Transverse colon (tissue), 4 donors: ENCODE data around the gene ZBTB16. TPM values are rescaled to one million over a fixed set of nuclear protein-coding genes. Genes with fewer than 3 reads are reported as not detected.

Experiments
- DNase-seq: peaks from one replicate; pipeline ENCODE4 v3.0.0-alpha.2; 2019
- H3K27ac ChIP-seq, 4 donors: fragments of 200-600 bp; sonication (generic); 2 replicates each; pipeline ENCODE4 v1.5.1; 2016 to 2018; ENCODE audit warnings: inconsistent platforms in 4 of 4
- H3K27me3 ChIP-seq: fragments of 200-600 bp; sonication (generic); 2 replicates; pipeline ENCODE4 v1.5.1; 2017; ENCODE audit warnings: inconsistent platforms
- H3K36me3 ChIP-seq, 4 donors: fragments of 200-600 bp; sonication (generic); 2 replicates each; pipeline ENCODE4 v1.5.1; 2017 to 2019; ENCODE audit warnings: inconsistent platforms in 4 of 4
- H3K4me1 ChIP-seq, 4 donors: fragments of 200-600 bp; sonication (generic); 2 replicates each; pipeline ENCODE4 v1.5.1; 2017 to 2020; ENCODE audit warnings: inconsistent platforms in 4 of 4
- H3K4me3 ChIP-seq, 4 donors: fragments of 200-600 bp; sonication (generic); 1 replicate in 1 of 4; 2 replicates in 3 of 4; pipeline versions ENCODE4 v1.5.1 to v1.6.1; 2017 to 2019; ENCODE audit warnings: inconsistent platforms in 4 of 4
- H3K9me3 ChIP-seq, 2 donors: fragments of 200-600 bp; sonication (generic); 2 replicates each; pipeline ENCODE4 v1.5.1; 2017 to 2019; ENCODE audit warnings: inconsistent platforms in 2 of 2
- CTCF ChIP-seq, 5 experiments: fragments of 200-600 bp in 3 of 5; fragments of 450-650 bp in 2 of 5; sonication (generic) in 3 of 5; IDR thresholded peaks; 1 replicate in 2 of 5; 2 replicates in 3 of 5; pipeline ENCODE4 v1.5.1; 2016 to 2017; ENCODE audit warnings: antibody characterized with exemption in 5 of 5, inconsistent platforms in 3 of 5, mild to moderate bottlenecking in 2 of 5, moderate library complexity in 1 of 5
- EP300 ChIP-seq: sonication (generic); formaldehyde crosslinking; IDR thresholded peaks from one replicate; pipeline ENCODE4 v1.6.1; 2017; ENCODE audit warnings: antibody characterized with exemption, low read depth
- POLR2A ChIP-seq: fragments of 450-650 bp; IDR thresholded peaks from one replicate; pipeline ENCODE4 v1.6.1; 2016; ENCODE audit warnings: antibody characterized with exemption, mild to moderate bottlenecking, moderate library complexity
- POLR2AphosphoS5 ChIP-seq, 3 donors: sonication (generic); formaldehyde crosslinking; IDR thresholded peaks; one replicate each; pipeline ENCODE4 v1.6.1; 2016; ENCODE audit warnings: antibody characterized with exemption in 3 of 3
- WGBS, 2 donors: methylation state at CpG; one replicate each; pipeline ENCODE4 v1.1.5; 2018; ENCODE audit warnings: low coverage in 1 of 2; 5-methylcytosine and 5-hydroxymethylcytosine counted together
- in situ Hi-C, 4 donors: fragments of 200-750 bp; cut with MboI; loops; one replicate each; pipeline versions ENCODE4 v1.15.0 to v1.15.1; 2017; ENCODE audit warnings: low sequenced_read_pairs in 3 of 4, low pct_ligation_motif_present in 1 of 4, low pct_unique_long_range_greater_than_20kb in 1 of 4
- intact Hi-C: fragments of 100-400 bp; cut with DNase I; formaldehyde crosslinking; loops from one replicate; pipeline ENCODE4 v1.15.1; 2023; ENCODE audit warnings: low total_unique reads
- total RNA-seq, 4 donors: library from RNA; depleted of rRNA; stranded (reverse); fragments of >200 nt; gene quantifications; one replicate each; pipeline ENCODE4 v1.1.0, GENCODE V29; 2016

The ZBTB16 gene
- total RNA-seq, 4 donors from 2014 or later: 108 to 271 (median 155) TPM

DNA sequence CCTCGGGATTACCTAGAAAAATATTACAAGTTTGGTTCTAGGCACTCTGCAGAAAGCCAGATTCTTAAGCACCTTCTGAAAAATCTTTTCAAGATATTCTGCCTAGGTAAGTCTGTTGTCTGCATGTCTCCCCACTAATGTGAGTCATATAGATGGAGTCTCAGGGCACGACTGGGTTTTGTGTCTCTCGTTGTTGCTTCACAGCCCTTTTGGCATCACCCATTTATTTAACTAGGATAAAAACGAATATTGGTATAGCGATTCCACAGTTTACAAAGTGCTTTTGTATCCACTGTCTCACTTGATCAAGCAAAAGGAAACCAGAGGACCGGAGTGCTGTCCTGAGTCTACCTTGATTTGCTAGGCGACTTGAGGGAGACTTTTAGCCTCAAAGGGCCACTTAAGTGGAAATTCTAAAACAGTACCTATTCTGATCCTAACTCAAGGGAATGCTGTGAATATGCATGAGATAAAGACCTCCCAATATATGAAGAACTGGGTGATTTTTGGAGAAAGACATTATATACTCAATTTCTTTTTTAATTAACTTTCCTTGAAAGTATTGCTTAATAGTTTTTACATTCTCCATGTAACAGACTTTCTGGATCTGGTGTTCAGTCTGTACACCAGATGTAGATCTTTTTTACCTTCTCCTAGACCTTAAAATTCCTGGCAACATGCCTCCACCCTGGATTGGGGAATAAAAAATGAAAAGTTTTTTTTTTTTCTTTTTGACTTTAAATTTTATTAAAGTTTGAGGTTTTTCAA lies 237.3 kb downstream of the ZBTB16 start:
- intact Hi-C loops (no loop called here), in situ Hi-C loops (no loop called here)
- TF ChIP-seq POLR2A (no peak), EP300 (no peak), CTCF (IDR thresholded peaks at IDR 0.05) (no peak), POLR2AphosphoS5 (IDR thresholded peaks at IDR 0.05) (no peak)
- H3K9me3 ChIP-seq: no peaks in the 10 kb centered on the region
- 66 to 71% methylated on average over 6 to 7 of the region's 7 CpGs for WGBS, 2 donors
- H3K27ac ChIP-seq: peak overlapping the region; percentile 88 to 94 (median 90)
- H3K36me3 ChIP-seq: no peaks in the 10 kb centered on the region
- H3K27me3 ChIP-seq: no peaks in the 10 kb centered on the region
- H3K4me1 ChIP-seq: peaks cover 0 to 14% (median 7%) of the 10 kb centered on the region in 4 donors
- DNase-seq: no peak
- H3K4me3 ChIP-seq: peak overlapping the region; percentile 6 to 43 (median 16)

- Histone ChIP-seq H3K27me3 (no peaks in the 10 kb centered on the region), H3K36me3 (no peaks in the 10 kb centered on the region), H3K4me1 (peaks cover 0 to 2% (median 0%) of the 10 kb centered on the region in 4 donors), H3K9me3 (no peaks in the 10 kb centered on the region), H3K4me3 (peak overlapping the region; percentile 3 to 43 (median 16)), H3K27ac (peak overlapping the region; percentile 88 to 94 (median 90))
- TF ChIP-seq POLR2A (no peak), POLR2AphosphoS5 (IDR thresholded peaks at IDR 0.05) (no peak), EP300 (no peak), CTCF (IDR thresholded peaks at IDR 0.05) (no peak)
- intact Hi-C loops (no loop called here), in situ Hi-C loops (no loop called here)
- DNase-seq: no peak
- WGBS, 2 donors: 82% methylated on average over 4 to 8 of the region's 8 CpGs
Measured at GRCh38 chr11:114297806-114298709, 238.5 kb downstream of the ZBTB16 start.

GRCh38 chr11:114298710-114299109 lies 239.2 kb downstream of the ZBTB16 start:
- intact Hi-C loops: no loop called here
- Histone ChIP-seq H3K27ac (peak overlapping the region; percentile 88 to 94 (median 90)), H3K36me3 (no peaks in the 10 kb centered on the region), H3K9me3 (no peaks in the 10 kb centered on the region), H3K4me3 (peak overlapping the region in 3 of 4 donors; percentile 12 to 43 (median 21)), H3K27me3 (no peaks in the 10 kb centered on the region), H3K4me1 (peaks cover 0 to 3% (median 1%) of the 10 kb centered on the region in 4 donors)
- in situ Hi-C loops: no loop called here
- no peak for DNase-seq
- TF ChIP-seq EP300 (no peak), CTCF (IDR thresholded peaks at IDR 0.05) (no peak), POLR2AphosphoS5 (IDR thresholded peaks at IDR 0.05) (no peak), POLR2A (no peak)
- 48 to 66% methylated on average over 2 of the region's 2 CpGs for WGBS, 2 donors

Other genes starting within 250 kb of the ZBTB16 start
- gene USP28, start 184.1 kb upstream of the ZBTB16 start, total RNA-seq: 10 to 100 TPM; 10.1 to 28.3 (median 19.0) TPM
- gene HTR3B, start 154.9 kb upstream of the ZBTB16 start, total RNA-seq: under 1 TPM in 1 of 4 donors, not detected in 3; 0.14 TPM
- gene HTR3A, start 84.6 kb upstream of the ZBTB16 start, total RNA-seq: under 1 TPM in 2 of 4 donors, not detected in 2; 0.41 to 0.95 TPM
- gene NNMT, start 236.7 kb downstream of the ZBTB16 start, total RNA-seq: 100 to 1,000 TPM in 3 of 4 donors, 10 to 100 TPM in 1; 37.8 to 385 (median 179) TPM